22Rv1 (cell line): ENCODE data around the gene SIGLEC10.
"Not testable (repeated sequence)": the region's sequence is repeated elsewhere in the genome, so short reads cannot be mapped to it uniquely, and the experiment has no call there.

ENCODE experiments used
- CTCF ChIP-seq: fragments of 450-650 bp; IDR thresholded peaks from 2 replicates; pipeline ENCODE4 v1.5.1; 2017; ENCODE audit warnings: mild to moderate bottlenecking
- ZFX ChIP-seq: fragments of 450-650 bp; IDR thresholded peaks from 2 replicates; pipeline ENCODE4 v1.6.1; 2017; ENCODE audit warnings: antibody characterized with exemption, borderline replicate concordance

- not testable (repeated sequence) for TF ChIP-seq CTCF, ZFX
Measured at GRCh38 chr19:51397453-51397852, 20.0 kb downstream of the SIGLEC10 start.
